ENCODE data around the gene FCN2.

FCN2 gene

DNA sequence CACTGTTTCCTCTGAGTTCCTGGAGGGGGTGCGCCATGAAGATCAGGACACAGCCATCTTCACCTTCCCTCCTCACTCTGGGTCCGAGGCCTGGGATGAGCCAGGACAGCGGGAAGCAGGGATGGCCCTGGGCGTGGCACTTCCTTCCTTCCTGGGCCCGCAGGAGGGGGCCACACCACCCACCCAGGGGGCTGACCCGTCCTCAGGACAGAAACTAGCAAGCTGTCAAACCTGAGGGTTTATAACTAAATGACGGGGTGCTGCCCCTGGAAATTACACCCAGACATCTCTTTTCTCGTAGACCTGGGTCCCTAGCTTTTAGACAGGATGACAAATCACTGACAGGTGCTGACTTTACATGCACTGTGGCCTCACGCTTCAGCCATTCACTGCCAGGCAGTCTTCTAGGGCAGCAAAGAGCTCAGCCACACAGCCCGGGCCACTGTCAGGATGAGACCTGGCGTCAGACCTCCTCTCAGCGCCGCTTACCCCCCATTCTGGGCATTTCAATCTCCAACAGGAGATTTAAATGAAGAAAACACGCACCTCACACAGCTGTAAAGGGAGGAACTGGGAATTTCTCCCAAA, 8.1 kb downstream of the FCN2 start:
- DNase-seq (ENCODE audit: low spot score) = no peak

DNA sequence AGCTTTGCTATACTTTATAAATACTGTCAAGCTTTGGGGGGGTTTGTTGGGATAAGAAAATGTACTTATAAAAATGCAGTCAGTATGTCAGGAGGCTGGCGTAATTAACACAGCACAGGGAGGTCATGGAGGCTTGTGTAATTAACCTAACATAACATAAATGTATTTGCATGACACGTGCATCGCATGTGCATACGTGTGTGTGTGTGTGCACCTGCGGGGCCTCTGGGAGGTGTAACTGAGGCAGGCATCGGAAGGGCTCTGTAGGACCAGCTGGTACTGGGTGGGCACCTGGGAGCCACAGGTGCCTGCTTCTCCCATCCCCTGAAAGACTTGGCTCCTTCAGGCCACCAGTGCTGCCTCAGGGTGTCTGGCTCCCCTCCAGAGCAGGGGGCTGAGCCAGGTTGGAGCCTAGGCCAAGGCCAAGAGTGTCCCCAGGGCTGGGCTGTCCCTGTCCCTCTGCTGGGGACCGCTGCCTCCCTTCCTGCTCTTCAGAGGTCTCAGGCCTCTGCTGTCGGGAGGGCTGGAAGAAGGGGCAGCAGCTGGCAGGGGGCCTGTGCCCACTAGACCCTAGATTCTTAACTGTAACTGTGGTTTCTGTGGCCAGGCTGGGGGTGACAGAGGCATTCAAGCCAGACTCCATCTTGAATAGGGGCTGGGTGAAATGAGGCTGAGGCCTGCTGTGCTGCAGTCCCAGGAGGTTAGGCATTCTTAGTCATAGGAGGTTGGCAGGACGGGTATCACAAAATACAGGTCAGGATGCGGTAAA, 9.0 kb downstream of the FCN2 start:
- no peak for DNase-seq (ENCODE audit: low spot score)

DNA sequence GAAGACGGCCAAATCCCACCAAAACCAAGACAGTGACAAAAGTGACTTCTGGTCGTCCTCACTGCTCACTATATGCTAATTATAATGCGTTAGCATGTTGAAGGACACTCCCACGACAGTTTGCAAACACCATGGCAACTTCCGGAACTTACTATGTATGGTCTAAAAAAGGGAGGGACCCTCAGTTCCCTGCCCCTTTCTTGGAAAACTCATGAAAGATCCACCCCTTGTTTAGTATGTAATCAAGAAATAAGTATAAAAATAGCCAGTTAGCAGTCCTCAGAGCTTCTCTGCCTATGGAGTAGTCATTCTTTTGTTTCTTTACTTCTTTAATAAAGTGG, 9.5 kb downstream of the FCN2 start:
- no peak for DNase-seq (ENCODE audit: low spot score)

DNA sequence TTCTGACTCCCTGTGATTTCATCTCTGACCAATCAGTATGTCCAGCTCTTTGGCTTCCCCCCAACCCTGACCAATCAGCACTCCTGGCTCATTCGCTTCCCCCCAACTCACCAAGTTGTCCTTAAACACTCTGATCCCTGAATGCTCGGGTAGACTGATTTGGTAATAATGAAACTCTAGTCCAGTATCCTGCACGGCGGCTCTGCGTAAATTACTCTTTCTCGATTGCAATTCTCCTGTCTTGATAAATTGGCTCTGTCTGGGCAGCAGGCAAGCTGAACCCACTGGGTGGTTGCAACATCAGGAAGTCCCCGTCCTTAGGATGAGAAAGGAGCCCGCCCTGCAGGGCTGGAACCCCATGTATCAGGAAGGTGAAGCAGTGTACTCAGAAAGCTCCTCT, 10.4 kb downstream of the FCN2 start:
- no peak for DNase-seq (ENCODE audit: low spot score)

DNA sequence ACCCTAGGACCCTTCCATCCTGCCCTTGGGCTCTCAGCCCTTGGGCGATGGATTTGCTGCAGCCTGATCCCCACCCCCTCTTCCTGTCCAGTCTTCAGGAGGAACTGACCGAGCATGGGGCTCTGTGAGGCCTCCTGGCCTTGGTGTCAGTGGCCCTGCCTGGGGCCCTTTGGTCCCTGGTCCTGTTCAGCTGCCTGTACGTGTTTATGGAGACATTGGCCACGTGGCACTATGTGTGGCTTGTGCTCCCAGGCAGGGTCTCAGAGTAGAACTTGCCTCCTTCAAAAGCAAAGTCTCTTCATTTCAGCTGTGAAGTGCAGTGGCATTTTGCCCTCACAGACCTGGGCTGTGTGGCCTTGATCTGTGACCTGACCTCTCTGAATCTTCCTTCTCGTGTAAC, 11.1 kb downstream of the FCN2 start:
- DNase-seq (ENCODE audit: low spot score) = no peak

DNA sequence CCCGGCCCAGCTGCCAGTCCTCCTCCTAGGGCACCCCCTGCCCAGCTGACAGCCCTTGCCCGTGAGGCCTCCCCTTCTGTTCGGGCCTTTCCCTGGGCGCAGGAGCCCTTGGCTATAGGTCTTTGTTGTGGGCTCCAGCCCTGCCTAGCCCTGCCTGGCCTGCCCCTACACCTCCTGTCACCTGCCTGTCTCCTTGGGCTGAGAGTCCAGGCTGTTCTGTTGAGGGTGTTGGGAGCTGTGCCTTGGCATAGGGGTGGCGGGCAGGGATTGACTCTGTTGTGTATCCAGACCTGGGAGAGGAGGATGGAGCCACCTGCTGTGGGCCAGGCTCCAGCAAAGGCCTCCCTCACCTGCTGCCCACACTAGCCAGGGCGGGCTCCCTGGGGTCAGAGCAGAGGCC, 11.6 kb downstream of the FCN2 start:
- no peak for DNase-seq (ENCODE audit: low spot score)

DNA sequence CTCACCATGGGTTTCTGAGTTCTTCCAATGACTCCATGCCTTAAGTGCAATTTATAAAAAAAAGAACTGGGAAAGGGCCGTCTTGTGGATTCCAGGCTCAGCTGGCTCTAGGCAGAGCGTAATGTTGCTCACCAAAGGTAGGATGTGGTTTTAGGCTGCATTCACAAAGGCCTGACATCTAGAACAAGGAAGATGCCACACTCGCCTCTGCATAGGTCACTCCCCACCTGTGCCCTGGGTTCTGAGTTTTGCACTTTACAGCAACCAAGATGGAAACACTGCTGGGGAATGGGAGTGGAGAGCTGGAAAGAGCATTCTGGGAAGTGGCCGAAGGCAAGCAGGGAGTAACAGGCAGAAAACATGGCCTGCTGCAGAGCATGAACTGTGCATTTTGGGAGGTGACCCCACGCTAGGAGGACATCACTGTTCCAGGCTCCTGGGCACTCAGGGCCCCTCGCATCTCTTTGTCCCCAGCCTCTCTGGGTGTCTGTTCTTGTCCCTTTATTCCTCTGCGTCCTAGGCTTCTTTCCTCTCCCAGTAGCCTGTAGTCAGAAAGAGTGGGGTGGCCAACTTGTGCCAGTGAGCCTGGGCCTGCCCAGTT, 12.3 kb downstream of the FCN2 start:
- no peak for DNase-seq (ENCODE audit: low spot score)

DNA sequence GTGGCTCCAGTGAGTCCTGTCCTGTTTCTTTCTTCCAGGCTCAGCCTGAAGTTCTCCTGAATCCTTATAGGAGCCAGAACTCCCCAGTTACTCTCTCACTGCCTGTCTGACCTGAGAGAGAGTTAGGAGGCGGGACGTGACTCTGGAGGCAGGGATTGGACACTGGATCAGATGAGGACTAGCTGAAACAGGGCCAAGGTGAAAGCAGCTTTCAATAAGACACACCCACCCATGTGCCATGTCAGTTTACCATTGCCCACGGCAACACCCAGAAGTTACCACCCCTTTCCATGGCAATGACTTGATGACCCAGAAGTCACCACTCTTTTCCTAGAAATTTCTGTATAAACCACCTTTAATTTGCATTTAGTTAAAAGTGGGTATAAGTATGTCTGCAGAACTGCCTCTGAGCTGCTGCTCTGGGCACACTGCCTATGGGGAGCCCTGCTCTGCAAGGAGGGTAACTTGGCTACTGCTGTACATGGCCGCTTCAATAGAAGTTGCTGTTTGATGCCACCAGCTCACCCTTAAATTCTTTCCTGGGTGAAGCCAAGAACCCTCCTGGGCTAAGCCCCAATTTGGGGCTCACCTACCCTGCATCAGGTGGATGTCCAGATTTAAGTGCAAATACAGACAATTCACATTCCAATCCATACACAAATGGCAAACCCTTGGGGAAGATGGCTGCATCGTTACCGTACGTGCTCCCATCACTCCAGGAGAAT, 13.7 kb downstream of the FCN2 start:
- DNase-seq (ENCODE audit: low spot score) = no peak

DNA sequence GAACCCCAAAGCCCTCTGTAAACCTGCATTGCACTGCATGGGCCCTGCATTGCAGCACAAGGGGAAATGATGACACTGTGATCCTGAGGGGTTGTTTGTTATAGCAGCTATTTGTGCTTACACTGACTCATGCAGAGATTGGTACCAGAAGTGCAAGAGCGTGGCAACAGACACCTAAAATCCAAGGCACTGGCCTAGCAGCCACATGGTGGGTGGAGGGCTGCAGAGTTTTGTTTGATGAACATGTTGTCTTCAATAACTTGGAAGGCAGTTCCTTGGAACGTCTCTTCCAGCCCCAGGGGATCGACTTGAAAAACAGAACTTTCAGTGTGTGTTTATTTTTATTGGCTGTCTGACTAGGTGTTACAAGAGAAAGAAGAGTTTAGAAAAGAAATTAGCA, 14.5 kb downstream of the FCN2 start:
- DNase-seq (ENCODE audit: low spot score) = no peak

DNA sequence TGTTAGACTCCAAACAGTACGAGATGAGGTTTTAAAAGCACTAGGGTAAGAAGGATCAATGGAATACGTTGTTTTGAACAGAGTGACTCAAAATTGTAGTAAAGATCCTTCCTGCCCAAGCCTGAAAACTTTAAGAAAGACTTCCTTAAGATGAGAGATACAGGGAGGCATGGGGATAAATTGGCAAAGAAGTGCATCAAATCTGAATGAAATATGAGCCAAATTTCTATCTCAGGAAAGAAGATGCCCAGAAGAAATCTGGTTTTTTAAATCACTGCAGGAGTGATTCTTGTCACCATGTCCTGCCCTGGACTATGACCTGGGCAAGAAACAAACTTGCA, 14.9 kb downstream of the FCN2 start:
- no peak for DNase-seq (ENCODE audit: low spot score)

DNA sequence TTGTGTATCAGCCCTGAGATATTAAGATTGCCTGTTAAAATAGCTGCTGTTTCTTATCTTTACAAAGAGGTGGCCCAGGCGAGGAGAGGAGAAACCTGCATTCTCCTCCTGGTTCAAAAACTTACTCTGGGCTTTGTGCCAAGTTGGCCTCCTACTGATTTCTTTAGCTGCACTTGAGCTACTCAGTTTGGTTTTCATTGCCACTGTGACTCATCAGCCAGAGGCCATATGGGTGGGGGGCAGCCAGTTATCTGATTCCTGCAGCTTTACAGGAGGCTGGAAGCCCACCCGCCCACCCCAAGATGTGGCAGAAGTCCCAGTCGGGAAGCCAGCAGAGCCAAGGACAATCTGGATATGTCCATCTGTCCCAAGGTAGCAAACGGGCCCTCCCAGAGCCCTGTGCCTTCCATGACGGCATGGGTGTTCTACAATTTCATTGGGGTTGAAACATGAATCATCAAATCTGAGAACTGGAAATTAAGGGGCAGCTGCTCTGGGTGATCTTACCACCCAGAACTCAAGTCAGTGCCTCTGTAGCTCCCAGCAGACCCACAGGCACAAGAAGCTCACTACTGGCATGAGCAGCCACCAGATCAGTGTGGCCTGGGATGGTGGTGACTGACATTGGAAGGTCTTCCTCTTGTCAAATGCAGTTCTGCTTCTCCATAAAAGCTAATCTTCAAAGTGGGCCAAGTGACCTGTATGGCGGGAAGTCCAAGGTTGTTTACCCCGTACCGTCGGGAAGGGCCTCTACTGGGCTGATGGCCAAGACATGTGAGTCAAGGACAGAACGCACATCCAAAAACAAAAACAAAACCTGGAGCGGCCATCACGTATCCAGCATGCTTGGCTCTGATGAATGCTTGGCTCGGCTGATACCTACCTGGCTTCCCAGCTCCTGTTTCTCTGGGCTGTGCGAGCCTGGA, 15.6 kb downstream of the FCN2 start:
- no peak for DNase-seq (ENCODE audit: low spot score)

DNA sequence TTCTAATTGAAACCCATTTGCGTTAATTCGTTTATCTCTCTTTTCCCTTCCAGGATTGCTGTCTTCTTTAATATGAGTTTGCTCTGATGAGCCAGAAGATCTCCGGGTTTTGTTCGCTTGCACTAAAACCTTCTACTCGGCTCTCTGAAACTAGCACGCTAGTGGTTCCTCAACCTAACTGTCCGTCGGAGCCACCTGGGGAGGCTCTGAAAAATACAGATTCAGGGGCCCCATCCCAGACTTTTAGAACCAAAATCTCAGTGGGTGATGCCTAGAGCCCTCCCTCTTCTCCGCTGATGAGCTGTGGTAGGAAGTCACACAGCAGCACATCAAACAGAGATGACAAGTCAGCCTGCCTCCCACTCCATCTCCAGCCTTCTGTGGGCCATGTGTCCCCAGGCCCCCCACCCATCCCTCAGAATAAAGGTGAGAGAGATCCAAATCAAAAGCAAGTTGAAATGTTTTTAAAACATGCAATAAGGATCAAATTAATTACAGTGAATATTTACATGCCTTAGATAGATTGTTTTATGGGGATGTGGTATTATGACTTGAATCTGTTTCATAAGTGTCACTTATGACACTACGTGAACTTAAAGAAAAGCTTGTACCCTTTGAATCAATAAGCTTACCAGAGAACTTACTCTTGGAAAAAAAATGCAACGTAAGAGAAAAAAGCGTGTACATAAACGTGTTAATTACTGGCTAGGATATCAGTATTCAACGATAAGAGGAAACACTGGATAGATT, 16.4 kb downstream of the FCN2 start:
- DNase-seq (ENCODE audit: low spot score) = no peak

DNA sequence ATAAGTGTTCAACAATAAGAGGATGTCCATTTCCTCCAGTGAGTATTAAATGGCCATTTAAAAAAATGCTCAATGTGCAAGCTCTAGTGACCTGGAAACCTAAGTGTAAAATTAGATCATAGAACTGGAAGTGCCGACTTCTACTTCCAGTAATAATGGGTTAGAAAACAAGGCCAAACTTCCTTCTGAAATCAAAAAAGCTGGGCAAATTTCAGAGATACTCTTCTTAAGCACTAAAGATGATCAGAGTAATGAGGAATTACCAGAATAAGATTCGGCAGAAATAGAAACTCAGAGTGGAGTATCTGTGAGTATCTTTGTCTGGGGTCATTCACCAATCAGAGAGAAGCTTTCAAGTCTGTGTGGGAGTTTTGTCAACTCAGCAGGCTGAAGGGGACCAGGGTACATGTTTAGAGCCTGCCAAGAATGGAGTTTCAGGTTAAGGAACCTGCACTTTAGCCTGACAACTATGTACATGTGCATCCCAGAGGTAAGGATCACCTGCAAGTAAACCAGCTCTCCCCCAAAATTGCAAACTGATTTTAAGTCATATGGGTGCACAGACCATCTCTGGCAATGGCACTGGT, 17.1 kb downstream of the FCN2 start:
- DNase-seq (ENCODE audit: low spot score) = no peak

DNA sequence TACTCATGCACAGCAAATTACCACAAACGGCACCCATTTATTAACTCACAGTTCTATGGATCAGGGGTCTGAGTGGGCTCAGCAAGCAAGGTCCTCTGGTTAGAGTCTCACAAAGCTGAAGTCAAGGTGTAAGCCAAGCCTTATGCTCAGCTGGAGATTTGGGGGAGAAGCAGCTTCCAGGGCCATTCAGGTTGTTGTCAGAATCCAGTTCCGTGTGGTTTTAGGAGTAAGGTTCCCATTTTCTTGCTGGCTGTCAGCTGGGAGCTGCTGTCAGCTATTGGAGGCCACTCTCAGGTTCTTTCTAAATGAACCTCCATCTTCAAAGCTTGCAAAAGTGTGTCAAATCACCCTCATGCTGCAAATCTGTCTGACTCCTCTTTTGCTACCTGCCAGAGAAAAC, 17.7 kb downstream of the FCN2 start:
- DNase-seq (ENCODE audit: low spot score) = no peak

DNA sequence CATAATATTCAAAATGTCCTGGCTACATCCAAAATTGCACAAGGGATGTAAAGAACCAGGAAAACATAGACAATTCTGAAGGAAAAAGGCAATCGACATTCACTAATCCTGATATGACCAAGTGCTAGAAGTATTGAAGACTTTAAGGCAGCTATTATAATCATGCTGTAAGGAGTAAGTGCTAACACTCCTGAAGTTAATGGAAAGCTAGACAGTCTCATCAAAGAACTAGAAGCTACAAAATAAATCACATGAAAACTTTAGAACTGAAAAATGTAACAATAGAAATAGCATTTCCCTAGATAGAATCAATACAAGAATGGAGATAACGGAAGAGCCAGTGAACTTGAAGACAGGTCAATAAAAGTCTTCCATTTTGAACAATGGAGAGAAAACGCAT, 18.6 kb downstream of the FCN2 start:
- DNase-seq (ENCODE audit: low spot score) = no peak

DNA sequence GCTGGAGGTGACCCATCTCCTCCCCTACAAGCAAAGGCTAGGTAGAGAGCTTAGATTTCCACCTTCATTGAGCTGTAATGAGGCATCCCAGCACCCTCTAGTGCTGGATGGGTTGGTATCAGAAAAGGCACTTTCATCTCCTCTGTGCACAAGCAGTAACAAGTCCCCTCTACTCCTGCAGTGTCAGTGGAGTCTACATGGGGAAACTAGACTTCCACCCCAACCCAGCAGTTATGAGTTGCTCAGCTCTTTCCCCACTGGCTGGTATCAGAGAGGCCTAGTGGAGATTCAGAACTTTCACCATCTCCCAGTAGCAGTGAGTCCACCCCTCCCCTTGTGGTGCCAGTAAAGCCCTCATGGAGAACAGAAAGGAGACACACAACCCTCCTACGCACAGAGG, 19.2 kb downstream of the FCN2 start:
- DNase-seq (ENCODE audit: low spot score) = no peak

DNA sequence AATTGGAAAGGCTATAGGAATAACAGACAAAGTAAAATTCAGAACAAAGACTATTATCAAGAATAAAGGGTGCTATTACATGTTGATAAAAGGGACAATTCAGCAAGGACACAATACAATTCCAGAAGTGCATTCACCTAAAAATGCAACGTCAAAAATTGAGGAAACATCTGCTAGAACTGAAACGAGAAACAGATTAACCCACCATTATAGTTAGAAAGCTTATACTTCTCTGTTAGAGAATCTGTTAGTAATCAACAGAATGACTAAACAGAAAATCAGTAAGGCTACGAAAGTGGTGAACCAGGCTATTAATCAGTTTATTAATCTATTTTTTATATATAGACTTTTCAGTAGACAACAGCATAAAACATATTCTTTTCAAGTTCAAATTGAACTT, 22.3 kb downstream of the FCN2 start:
- no peak for DNase-seq (ENCODE audit: low spot score)

DNA sequence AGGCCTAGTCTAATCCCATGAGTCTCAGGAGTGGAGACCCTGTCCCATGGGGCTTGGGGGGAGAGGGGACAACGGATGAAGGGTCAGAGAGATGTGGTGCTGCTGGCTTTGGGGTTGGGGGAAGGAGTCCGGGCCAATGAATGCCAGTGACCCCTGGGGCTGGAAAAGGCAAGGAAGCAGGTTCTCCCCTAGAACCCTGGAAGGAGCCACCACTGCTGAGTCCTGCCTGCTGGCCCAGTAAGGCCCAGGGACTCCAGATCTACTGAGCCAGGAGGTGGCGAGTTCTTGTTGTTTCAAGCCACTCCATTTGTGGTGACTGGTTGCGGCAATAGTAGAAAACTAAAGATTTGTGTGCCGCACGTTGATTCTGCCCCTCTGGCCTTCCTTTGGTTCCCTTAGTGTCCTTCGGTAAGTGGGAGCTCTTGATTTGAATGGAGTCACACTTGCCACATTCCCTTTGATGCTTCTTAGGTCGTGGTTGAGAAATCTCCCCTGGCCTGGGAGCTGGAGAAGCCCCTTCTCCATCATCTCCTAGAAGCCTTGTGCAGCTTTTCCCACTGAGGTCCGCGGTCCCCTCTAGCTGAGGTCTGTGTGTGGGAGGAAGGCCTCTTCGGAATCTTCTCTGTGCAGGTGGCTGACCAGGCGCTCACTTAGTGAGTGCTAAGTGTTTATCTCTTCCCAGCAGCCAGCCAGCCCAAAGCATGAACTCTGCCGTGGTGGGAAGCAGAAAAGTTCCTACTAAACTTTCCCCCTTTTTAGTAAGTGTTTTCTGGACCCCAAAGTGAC, 28.1 kb downstream of the FCN2 start:
- no peak for DNase-seq (ENCODE audit: low spot score)

DNA sequence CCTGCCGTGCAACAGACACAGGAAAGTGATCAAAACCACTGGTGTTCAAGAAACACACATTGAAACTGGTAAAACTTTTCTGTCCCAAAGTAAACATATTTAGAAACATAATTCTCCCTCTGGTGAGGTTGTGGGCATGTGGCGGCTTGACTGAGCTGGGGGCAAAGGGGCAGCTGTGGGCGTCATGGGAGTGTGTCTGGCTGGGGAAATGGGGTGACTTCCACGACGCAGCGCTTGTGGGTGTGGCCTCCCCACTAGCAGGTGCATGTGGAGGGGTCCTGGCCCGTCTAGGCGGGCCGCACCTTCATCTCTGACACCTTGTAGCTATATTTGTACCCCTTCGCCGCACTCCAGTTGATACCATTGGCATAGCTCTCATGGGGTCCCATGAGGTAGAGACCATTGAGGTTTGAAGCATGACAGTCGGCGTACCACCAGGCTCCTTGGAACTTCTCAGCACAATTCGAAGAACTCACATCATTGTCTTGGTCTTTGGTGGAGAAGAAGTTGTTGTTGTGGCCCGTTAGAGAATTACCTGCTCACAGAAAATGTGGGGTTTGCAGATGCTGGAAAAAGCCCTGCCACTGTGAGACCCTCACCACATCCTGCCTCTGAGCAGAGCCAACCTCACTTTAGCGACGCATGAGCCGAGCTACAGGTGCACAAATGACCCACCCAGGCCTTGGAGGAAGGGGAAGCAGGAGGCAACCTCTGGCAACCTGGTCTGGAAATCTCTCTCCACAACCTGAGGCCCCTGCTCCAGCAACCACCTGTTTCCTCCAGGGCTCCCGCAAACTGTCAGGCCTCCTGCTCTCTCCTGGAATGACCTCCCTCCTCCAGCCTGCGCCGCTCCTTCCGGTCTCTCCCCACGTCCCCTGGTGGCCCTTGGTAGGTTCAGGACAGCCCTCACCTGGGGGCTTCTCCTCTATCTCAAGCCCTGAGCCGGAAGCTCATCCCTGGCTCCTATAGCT, 29.2 kb downstream of the FCN2 start:
- DNase-seq (ENCODE audit: low spot score) = no peak

Measured in GM03348 (cell line).